Naive thymus-derived CD8-positive, alpha-beta T cell (primary cell): Measurements from ENCODE around the gene PPP1R12C. TPM values are rescaled to one million over a fixed set of nuclear protein-coding genes. Genes with fewer than 3 reads are reported as not detected.
A peak's percentile ranks its signal among the peaks of the same experiment; 100 is the strongest.

Experiments
- ATAC-seq, 2 donors: fragments of 150-1000 bp; cut with Tn5 transposase in 1 of 2; sonication (Bioruptor Pico), chemical (Tn5 transposase) in 1 of 2; 1 replicate in 1 of 2; 2 replicates in 1 of 2; pipeline ENCODE4 v1.10.0; 2021; ENCODE audit warnings: mild to moderate bottlenecking in 2 of 2, moderate library complexity in 2 of 2
- POLR2A ChIA-PET: fragments of 350-600 bp; sonication (Branson Sonifier 250); formaldehyde crosslinking; loops from one replicate; lab custom pipeline; 2021; ENCODE audit warnings: antibody characterized with exemption; lab: Charles Lee
- DNase-seq, 10 donors: peaks; one replicate each; pipeline versions ENCODE4 v3.0.0 to v3.0.0-alpha.2; 2020 to 2022
- H3K27ac Mint-ChIP-seq, 10 donors: one replicate each; pipeline ENCODE4 v1.8.0; 2020 to 2022; ENCODE audit warnings: mild to moderate bottlenecking in 10 of 10, mixed read lengths in 10 of 10, moderate library complexity in 4 of 10, inconsistent platforms in 1 of 10
- H3K27me3 Mint-ChIP-seq, 5 donors: one replicate each; pipeline ENCODE4 v1.8.0; 2021 to 2022; ENCODE audit warnings: mixed read lengths in 5 of 5
- H3K36me3 Mint-ChIP-seq, 3 donors: one replicate each; pipeline ENCODE4 v1.8.0; 2020 to 2022; ENCODE audit warnings: mixed read lengths in 3 of 3, mild to moderate bottlenecking in 2 of 3, inconsistent platforms in 1 of 3
- H3K4me1 Mint-ChIP-seq, 4 donors: one replicate each; pipeline ENCODE4 v1.8.0; 2021 to 2022; ENCODE audit warnings: mixed read lengths in 4 of 4
- H3K4me3 Mint-ChIP-seq, 10 donors: one replicate each; pipeline ENCODE4 v1.8.0; 2020 to 2022; ENCODE audit warnings: mild to moderate bottlenecking in 10 of 10, mixed read lengths in 10 of 10, moderate library complexity in 6 of 10, inconsistent platforms in 1 of 10
- H3K9me3 Mint-ChIP-seq, 9 donors: one replicate each; pipeline ENCODE4 v1.8.0; 2020 to 2022; ENCODE audit warnings: mixed read lengths in 9 of 9, mild to moderate bottlenecking in 3 of 9, inconsistent platforms in 1 of 9, moderate library complexity in 1 of 9
- polyA plus RNA-seq, 3 donors: library from polyadenylated mRNA; unstranded; fragments of 300-500 nt; fragmentation: Illumina TruSeq; gene quantifications; one replicate each; pipeline ENCODE4 v1.2.3, GENCODE V29; 2021
- total RNA-seq, 8 experiments: library from RNA in 2 of 8; stranded (reverse) in 2 of 8; gene quantifications; one replicate each; pipeline ENCODE4 v1.2.3 and lab custom pipeline; 2021 to 2026

Gene PPP1R12C
- total and polyA plus RNA-seq, 5 experiments from 2014 or later = 2.7 to 141 (median 6.2) TPM

DNA sequence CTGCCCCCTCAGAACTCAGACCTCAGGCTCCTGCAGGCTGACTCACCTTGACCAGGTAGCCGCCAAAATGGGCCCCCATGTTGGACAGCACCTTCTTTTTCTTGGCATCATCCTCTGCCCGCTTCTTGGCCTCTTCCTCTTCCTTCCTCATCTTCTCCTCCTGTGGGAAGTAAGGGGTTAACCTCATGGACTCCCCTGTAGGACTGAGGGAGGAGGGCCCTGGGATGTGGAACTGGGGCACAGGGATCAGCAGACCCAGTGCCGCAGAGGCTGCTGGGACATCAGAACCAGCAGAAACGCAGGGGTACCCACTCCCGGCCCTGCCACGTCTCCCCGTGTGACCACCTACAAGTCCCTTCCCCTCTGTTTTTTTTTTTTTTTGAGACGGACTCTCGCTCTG, 20.5 kb upstream of the PPP1R12C start:
- Mint-ChIP-seq H3K4me1 (peaks cover 2 to 5% (median 3%) of the 10 kb centered on the region in 4 donors), H3K36me3 (no peaks in the 10 kb centered on the region), H3K4me3 (no peak overlapping the region), H3K27me3 (peaks cover 13 to 66% (median 25%) of the 10 kb centered on the region in 5 donors), H3K9me3 (no peaks in the 10 kb centered on the region), H3K27ac (peak overlapping the region in 1 of 10 donors; percentile 49)
- DNase-seq (no peak), ATAC-seq (no peak)
- POLR2A ChIA-PET = no interaction called here

DNA sequence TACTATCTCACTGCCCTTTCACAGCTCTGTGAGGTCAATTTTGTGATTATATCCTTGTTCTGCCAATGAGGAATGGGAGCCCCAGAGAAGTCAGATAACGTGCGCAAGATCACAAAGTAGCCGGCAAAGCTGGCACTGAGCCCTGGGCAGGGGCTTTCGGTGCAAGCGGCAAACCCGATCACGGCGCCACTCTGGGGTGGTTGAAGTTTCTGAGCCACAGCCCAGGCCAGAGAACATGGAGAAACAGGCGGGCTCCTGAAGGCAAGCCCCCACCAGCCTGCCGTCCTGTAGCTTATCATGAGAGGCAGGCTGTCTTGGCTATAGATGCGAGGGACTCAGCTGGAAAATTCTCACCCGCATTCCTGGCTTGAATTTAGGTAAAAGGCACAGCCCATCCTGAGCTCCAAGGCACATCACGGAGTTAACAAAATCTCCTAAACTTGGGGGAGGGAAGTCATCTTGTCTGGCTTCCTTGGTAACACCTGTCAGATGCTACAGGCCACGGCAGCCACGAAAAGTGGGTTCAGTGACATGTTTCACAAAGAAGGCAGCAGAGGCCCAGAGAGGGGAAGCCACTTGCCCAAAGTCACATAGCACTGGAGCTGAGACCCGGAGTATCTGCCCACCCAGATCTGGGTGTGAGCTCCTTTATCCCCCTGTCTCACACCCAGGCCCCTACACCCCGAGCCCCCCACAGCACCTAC, 19.1 kb upstream of the PPP1R12C start:
- ATAC-seq (no peak), DNase-seq (no peak)
- Mint-ChIP-seq H3K4me3 (no peak overlapping the region), H3K27me3 (peaks cover 15 to 72% (median 30%) of the 10 kb centered on the region in 5 donors), H3K27ac (no peak overlapping the region), H3K9me3 (no peaks in the 10 kb centered on the region), H3K4me1 (peaks cover 2 to 6% (median 4%) of the 10 kb centered on the region in 4 donors), H3K36me3 (no peaks in the 10 kb centered on the region)
- POLR2A ChIA-PET = no interaction called here

DNA sequence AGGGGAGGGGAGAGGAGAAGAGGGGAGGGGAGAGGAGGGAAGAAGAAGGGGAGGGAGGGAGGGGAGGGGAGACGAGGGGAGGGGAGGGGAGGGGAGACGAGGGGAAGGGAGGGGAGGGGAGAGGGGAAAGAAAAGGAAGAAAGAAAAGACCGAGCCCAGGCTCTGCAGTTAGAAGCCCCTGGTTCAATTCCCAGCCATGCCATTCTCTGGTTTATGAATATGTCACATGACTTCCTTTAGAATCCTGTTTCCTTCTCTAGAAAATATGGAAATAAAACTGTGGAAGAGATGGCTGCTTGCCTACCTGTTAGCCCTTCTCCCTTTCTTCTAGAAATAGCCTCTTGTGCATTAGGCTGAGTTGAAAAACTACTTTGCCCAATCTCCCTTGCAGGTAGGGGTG, 17.3 kb upstream of the PPP1R12C start:
- Mint-ChIP-seq H3K27me3 (peaks cover 21 to 76% (median 29%) of the 10 kb centered on the region in 5 donors), H3K9me3 (no peaks in the 10 kb centered on the region), H3K27ac (no peak overlapping the region), H3K4me3 (no peak overlapping the region), H3K4me1 (peaks cover 0 to 4% (median 0%) of the 10 kb centered on the region in 4 donors), H3K36me3 (no peaks in the 10 kb centered on the region)
- POLR2A ChIA-PET = no interaction called here
- ATAC-seq = no peak
- no peak for DNase-seq

DNA sequence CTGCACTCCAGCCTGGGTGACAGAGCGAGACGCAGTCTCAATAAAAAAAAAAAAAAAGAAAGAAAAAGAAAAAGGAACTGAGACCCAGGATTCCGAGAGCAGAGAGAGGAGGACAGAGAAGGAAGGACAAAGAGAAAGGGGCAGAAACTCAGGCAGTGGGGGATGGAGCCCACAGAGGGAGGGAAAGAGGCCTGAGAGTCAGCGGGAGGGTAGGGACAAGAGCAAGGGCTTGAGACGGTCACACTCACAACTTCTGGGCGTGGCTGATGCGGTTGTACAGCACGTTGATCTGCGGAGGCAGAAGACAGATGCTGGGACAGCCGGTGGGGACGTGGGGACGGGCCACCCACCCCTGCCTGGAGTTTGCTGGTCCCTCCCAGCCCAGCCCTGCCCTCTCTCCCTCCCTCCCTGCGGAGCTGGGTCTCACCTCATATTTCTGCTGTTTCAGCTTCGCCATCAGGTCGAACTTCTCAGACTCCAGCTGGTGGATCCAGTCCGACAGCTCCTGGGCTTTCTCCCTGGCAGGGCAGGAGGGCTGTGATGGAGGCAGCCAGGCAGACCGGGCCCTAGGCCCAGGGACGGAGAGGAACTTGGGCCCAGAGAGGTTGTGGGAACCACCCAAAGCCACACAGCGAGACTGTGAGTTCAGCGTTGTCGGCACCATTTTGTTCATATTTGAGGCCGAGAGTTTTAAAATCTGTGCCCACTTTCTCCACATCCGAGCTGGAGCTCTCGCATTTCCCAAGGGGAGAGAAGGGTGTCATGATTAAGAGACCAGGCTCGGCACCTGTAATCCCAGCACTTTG, 16.4 kb upstream of the PPP1R12C start:
- ATAC-seq (no peak), DNase-seq (no peak)
- Mint-ChIP-seq H3K4me1 (peaks cover 0 to 4% (median 0%) of the 10 kb centered on the region in 4 donors), H3K4me3 (no peak overlapping the region), H3K9me3 (no peaks in the 10 kb centered on the region), H3K27me3 (peaks cover 18 to 78% (median 36%) of the 10 kb centered on the region in 5 donors), H3K27ac (no peak overlapping the region), H3K36me3 (no peaks in the 10 kb centered on the region)
- POLR2A ChIA-PET = no interaction called here

DNA sequence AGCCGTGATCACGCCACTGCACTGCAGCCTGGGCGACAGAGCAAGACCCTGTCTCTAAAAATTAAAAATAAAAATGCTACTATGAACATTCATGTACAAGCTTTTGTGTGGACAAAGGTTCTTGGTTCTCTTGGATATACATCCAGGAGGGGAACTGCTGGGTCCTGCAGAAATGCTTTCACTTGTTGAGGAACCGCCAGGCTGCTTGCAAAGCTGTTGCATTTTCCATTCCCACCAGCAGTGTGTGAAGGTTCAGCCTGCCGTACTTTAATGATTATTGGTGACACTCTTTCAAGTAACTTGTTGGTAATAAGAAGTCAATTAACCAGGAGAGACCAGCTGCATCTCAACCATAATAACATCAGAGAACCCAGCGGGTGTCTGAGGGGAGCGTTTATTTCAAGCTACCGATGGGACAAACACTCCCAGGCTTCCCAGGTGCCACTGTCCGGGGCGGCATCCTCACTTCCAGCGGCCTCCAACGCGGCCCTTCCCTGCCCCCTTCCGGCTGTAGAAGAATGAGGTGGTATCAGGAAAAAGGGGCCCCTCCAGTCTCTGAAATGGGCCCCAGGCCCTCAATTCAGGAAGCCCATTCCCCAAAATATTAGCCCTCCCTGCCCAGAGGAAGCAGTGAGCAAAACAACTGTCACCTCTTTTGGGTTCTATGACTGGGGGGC, 15.2 kb upstream of the PPP1R12C start:
- no peak overlapping the region for H3K4me3 Mint-ChIP-seq
- H3K9me3 Mint-ChIP-seq = no peaks in the 10 kb centered on the region
- DNase-seq (no peak), ATAC-seq (no peak)
- no peaks in the 10 kb centered on the region for H3K36me3 Mint-ChIP-seq
- H3K27me3 Mint-ChIP-seq = peaks cover 17 to 78% (median 38%) of the 10 kb centered on the region in 5 donors
- H3K4me1 Mint-ChIP-seq = peaks cover 0 to 4% (median 0%) of the 10 kb centered on the region in 4 donors
- POLR2A ChIA-PET = interaction anchor here (0.7 kb wide), 1 partner anchor 122 kb away, joined by 3 read pairs; no protein-coding TSS in a partner anchor
- H3K27ac Mint-ChIP-seq = no peak overlapping the region

DNA sequence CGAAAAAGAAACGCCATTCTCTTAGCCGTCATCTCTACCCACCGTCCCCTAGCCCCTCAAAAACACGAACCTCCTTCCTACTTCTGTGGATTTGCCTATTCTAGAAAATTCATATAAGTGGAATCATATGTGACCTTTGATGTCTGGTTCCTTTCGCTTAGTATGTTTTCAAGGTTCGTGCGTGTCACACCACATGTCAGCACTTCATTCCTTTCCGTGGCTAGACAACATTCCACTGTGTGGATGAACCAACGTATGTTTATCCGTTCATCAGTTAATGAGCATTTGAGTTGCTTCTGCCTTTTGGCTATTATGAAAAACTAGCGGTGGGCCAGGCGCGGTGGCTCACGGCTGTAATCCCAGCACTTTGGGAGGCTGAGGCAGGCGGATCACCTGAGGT, 14.0 kb upstream of the PPP1R12C start:
- Mint-ChIP-seq H3K9me3 (no peaks in the 10 kb centered on the region), H3K4me3 (no peak overlapping the region), H3K4me1 (peaks cover 0 to 4% (median 0%) of the 10 kb centered on the region in 4 donors), H3K27me3 (peaks cover 25 to 81% (median 46%) of the 10 kb centered on the region in 5 donors), H3K36me3 (no peaks in the 10 kb centered on the region), H3K27ac (no peak overlapping the region)
- POLR2A ChIA-PET = no interaction called here
- DNase-seq (no peak), ATAC-seq (no peak)

DNA sequence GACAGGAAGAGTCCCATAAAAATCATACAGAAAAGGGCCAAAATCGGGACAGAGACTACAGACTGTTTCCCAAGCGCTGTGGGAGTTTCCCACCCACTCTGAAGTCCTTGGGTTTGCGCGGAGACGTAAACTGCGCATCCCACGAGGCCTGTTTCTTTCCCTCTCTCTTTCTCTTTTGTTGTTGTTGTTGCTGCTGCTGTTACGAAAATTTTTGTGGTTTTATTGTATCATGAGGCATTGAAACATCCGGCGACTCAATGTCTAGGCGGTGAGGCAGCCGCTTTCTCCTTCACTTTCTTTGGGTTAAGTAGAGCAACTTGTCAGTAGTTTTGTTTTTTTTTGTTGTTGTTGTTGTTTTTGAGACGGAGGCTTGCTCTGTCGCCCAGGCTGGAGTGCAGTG, 1.6 kb upstream of the PPP1R12C start:
- no peaks in the 10 kb centered on the region for H3K9me3 Mint-ChIP-seq
- DNase-seq (peak in 1 of 10 donors; percentile 15), ATAC-seq (no peak)
- POLR2A ChIA-PET = interaction anchor here (2.3 kb wide), 1 partner anchor 358 kb away, joined by 11 read pairs; the partner anchor contains the start of gene ZNF628
- no peaks in the 10 kb centered on the region for H3K36me3 Mint-ChIP-seq
- peaks cover 6 to 18% (median 13%) of the 10 kb centered on the region in 5 donors for H3K27me3 Mint-ChIP-seq
- H3K4me3 Mint-ChIP-seq = peak overlapping the region in 9 of 10 donors; percentile 16 to 90 (median 68)
- peaks cover 20 to 40% (median 38%) of the 10 kb centered on the region in 4 donors for H3K4me1 Mint-ChIP-seq
- H3K27ac Mint-ChIP-seq = peak overlapping the region in 3 of 10 donors; percentile 16 to 40 (median 20)

DNA sequence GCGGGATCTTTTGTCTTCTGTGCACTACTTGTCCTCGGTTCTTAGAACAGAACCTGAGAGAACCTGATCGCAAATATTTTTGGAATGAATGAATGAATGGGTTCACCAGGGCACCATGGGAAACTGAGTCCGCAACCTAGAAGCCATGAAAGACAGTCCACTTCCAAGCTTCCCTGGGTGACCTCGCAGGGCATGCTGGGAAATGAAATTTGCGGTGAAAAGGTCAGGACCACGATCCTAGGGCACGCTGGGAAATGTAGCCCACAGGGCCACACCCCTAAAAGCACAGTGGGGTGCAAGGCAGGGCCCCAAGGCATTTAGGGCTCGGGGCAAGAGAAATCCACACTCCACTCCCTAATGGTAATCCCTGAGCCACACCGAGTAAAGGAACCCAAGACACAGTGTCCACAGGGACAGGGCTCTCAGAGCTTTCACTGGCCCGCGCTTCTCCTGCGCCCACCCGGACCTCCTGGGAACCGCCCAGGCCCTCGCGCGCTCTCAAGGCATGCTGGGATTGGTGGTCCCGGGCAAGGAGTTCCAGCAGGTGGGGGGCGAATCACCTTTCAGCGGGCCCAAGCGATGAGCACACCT, 1.1 kb upstream of the PPP1R12C start:
- no peak for DNase-seq
- ATAC-seq = no peak
- Mint-ChIP-seq H3K27ac (peak overlapping the region in 8 of 10 donors; percentile 13 to 95 (median 56)), H3K4me1 (peaks cover 20 to 40% (median 38%) of the 10 kb centered on the region in 4 donors), H3K36me3 (no peaks in the 10 kb centered on the region), H3K4me3 (peak overlapping the region; percentile 90 to 99 (median 97)), H3K27me3 (peaks cover under 1 to 12% (median 8%) of the 10 kb centered on the region in 5 donors), H3K9me3 (no peaks in the 10 kb centered on the region)
- POLR2A ChIA-PET = interaction anchor here (1.1 to 2.3 kb wide), 5 partner anchors 56 to 367 kb away, joined by 3 to 11 read pairs (median 3); partner anchors contain the start of genes NAT14, RDH13 and ZNF628

DNA sequence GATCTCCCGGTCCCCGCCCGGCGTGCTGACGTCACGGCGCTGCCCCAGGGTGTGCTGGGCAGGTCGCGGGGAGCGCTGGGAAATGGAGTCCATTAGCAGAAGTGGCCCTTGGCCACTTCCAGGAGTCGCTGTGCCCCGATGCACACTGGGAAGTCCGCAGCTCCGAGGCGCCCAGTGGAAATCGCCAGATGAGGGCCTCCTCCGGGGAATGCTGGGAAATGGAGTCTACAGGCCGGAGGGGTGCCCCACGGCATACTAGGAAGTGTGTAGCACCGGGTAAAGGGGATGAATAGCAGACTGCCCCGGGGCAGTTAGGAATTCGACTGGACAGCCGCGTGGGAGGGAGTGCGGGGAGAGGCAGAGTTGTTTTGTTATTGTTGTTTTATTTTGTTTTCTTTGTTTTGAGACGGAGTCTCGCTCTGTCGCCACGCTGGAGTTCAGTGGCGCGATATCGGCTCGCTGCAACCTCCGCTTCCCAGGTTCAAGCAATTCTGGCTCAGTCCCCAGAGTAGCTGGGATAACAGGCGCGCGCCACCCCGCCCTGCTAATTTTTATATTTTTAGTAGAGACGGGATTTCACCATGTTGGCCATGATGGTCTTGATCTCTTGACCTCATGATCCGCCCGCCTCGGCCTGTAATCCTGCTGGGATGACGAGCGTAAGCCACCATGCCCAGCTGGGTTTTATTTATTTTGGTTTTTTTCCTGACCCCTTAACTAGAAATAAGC, 390 bp upstream of the PPP1R12C start:
- Mint-ChIP-seq H3K27me3 (peaks cover 0 to 6% (median 4%) of the 10 kb centered on the region in 5 donors), H3K9me3 (no peaks in the 10 kb centered on the region), H3K4me3 (peak overlapping the region; percentile 90 to 99 (median 97)), H3K27ac (peak overlapping the region; percentile 86 to 95 (median 94)), H3K36me3 (no peaks in the 10 kb centered on the region), H3K4me1 (peaks cover 20 to 40% (median 38%) of the 10 kb centered on the region in 4 donors)
- POLR2A ChIA-PET = interaction anchor here (0.6 to 2.3 kb wide), 15 partner anchors 38 to 537 kb away, joined by 3 to 11 read pairs (median 4); partner anchors contain the start of genes FIZ1, KMT5C, NAT14 and PPP6R1
- ATAC-seq (peak; percentile 89 to 91), DNase-seq (peak; percentile 85 to 98 (median 93))

DNA sequence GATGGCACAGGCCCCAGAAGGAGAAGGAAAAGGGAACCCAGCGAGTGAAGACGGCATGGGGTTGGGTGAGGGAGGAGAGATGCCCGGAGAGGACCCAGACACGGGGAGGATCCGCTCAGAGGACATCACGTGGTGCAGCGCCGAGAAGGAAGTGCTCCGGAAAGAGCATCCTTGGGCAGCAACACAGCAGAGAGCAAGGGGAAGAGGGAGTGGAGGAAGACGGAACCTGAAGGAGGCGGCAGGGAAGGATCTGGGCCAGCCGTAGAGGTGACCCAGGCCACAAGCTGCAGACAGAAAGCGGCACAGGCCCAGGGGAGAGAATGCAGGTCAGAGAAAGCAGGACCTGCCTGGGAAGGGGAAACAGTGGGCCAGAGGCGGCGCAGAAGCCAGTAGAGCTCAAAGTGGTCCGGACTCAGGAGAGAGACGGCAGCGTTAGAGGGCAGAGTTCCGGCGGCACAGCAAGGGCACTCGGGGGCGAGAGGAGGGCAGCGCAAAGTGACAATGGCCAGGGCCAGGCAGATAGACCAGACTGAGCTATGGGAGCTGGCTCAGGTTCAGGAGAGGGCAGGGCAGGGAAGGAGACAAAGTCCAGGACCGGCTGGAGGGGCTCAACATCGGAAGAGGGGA, 1.1 kb downstream of the PPP1R12C start:
- DNase-seq (peak in 8 of 10 donors; percentile 11 to 56 (median 40)), ATAC-seq (peak; percentile 18 to 29)
- H3K36me3 Mint-ChIP-seq = no peaks in the 10 kb centered on the region
- peaks cover 20 to 40% (median 38%) of the 10 kb centered on the region in 4 donors for H3K4me1 Mint-ChIP-seq
- peaks cover 0 to 2% (median 0%) of the 10 kb centered on the region in 9 donors for H3K9me3 Mint-ChIP-seq
- H3K27ac Mint-ChIP-seq = peak overlapping the region; percentile 91 to 97 (median 96)
- POLR2A ChIA-PET = interaction anchor here (1.0 to 2.3 kb wide), 8 partner anchors 36 to 538 kb away, joined by 3 to 11 read pairs (median 5); partner anchors contain the start of genes PPP6R1, RDH13, U2AF2 and UBE2S
- peak overlapping the region; percentile 90 to 99 (median 96) for H3K4me3 Mint-ChIP-seq
- H3K27me3 Mint-ChIP-seq = no peaks in the 10 kb centered on the region
